Motor neuron (in vitro differentiated cells): ENCODE measurements around the gene ITPKC. TPM values are rescaled to one million over a fixed set of nuclear protein-coding genes. Genes with fewer than 3 reads are reported as not detected.
A peak's percentile ranks its signal among the peaks of the same experiment; 100 is the strongest.

Experiments used
- ATAC-seq, 8 experiments: fragments of 200-7000 bp; cut with Tn5 transposase; replicated peaks in 6 of 8; 2 replicates each; pipeline ENCODE4 v1.8.0; 2021; ENCODE audit warnings: mild to moderate bottlenecking in 8 of 8, moderate library complexity in 8 of 8
- H3K27ac ChIP-seq, 2 donors: fragments of 250-450 bp; sonication (Bioruptor Pico); 2 replicates each; pipeline ENCODE4 v1.9.0; 2021; ENCODE audit warnings: antibody characterized with exemption in 2 of 2, mild to moderate bottlenecking in 2 of 2, moderate library complexity in 1 of 2
- H3K4me1 ChIP-seq, 2 donors: fragments of 250-450 bp; sonication (Bioruptor Pico); replicated peaks in 1 of 2; 2 replicates each; pipeline ENCODE4 v1.6.1; 2021; ENCODE audit warnings: antibody characterized with exemption in 2 of 2, mild to moderate bottlenecking in 2 of 2, moderate library complexity in 1 of 2
- H3K4me3 ChIP-seq, 5 donors: fragments of 250-450 bp; sonication (Bioruptor Pico); 2 replicates each; pipeline ENCODE4 v1.9.0; 2021; ENCODE audit warnings: antibody characterized with exemption in 5 of 5, mild to moderate bottlenecking in 5 of 5, moderate library complexity in 4 of 5
- WGBS, 10 experiments: fragments of 450-650 bp; shearing (Covaris generic); methylation state at CpG; one replicate each; pipeline ENCODE4 v1.0.0; 2022; 5-methylcytosine and 5-hydroxymethylcytosine counted together
- in situ Hi-C, 9 experiments: fragments of 400-800 bp; cut with MboI; loops; one replicate each; pipeline ENCODE4 v1.15.0; 2021; ENCODE audit warnings: low sequenced_read_pairs in 9 of 9, low pct_unique_long_range_greater_than_20kb in 2 of 9; ENCODE audit not compliant: unreplicated experiment in 9 of 9
- total RNA-seq, 8 experiments: library from RNA; unstranded; fragments of 300-600 nt; gene quantifications; 2 replicates each; pipeline versions ENCODE4 v1.2.3 to v1.2.4, GENCODE V29; 2022

The ITPKC gene
- total RNA-seq, 8 experiments from 2014 or later = 7.8 to 13.1 (median 9.2) TPM

DNA sequence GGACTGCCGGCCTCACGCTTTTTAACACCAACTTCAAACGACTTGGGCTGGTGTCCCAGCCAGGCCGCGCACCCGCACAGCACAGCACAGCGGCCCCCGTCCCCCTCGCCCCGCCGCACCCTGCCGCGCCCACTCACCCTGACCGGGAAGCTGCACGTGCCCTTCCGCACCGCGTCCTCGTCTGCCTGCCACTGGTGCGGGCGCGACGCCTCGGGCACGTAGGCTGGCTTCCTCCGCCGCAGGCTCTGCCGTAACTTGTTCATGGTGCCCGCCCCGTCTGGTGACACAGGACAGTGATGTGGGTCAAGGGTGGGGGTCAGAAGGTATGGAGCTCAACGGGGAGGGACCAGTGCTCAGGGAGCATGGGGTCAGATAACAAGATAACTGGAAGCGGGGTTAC, 32.6 kb upstream of the ITPKC start:
- in situ Hi-C loops = no loop called here
- 96 to 100% (median 97%) methylated on average over 1 to 11 of the region's 32 CpGs; no CpG with 5 or more reads in 7 of the 10 experiments for WGBS, 10 experiments

DNA sequence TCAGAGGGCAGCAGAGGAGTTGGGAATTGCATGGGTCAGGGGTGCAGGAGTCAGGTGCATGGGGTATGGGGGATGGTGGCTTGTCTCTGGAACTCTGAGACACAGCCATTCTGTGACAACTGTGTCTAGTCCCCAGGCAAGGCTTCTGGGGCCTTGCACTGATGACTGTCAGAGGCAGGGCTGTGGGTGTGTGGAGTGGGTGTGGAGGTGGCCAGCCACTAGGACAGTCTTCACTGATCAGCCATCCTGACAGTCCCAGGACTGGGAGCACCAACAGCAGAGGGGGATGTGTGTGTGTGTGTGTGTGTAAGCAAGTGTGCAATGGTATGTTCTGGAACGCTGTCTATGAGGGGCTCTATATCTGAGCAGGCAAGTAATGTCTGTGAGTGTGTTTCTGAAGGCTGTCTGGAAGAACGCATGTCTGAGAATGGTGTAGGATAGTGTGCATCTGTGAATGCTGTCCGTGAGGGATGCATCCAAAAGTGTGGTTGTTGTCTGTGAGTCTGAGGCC, 31.8 kb upstream of the ITPKC start:
- Histone ChIP-seq H3K27ac (no peak overlapping the region), H3K4me3 (no peak overlapping the region), H3K4me1 (peaks cover 14% of the 10 kb centered on the region in 2 donors)
- no peak for ATAC-seq
- in situ Hi-C loops = no loop called here
- WGBS, 10 experiments = 20 to 100% (median 83%) methylated on average over 1 to 2 of the region's 3 CpGs; no CpG with 5 or more reads in 6 of the 10 experiments

More for the DNA sequence above, 32.6 kb upstream of the ITPKC start:
- no peak overlapping the region for H3K27ac ChIP-seq
- H3K4me3 ChIP-seq = no peak overlapping the region
- peaks cover 14% of the 10 kb centered on the region in 2 donors for H3K4me1 ChIP-seq
- ATAC-seq = no peak

DNA sequence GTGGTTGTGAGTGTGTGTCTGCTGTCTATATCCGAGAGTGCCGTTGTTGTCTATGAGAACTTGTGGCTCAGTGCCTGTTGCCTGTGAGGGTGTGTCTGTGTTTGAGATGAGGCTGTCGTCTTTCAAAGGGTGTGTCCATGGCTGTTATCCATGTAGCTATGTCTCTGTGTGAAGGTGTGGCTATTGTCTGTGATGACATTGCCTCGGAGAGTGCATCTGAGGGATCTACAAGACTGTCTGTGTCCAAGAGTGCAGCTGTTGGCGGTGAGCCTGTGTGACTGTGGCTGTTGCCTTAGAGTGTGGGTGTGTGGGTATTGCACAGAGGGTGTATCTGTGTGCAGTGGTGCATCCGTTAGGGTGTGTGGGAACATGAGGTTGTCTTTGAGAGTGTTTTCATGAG, 31.3 kb upstream of the ITPKC start:
- H3K4me1 ChIP-seq = peaks cover 14% of the 10 kb centered on the region in 2 donors
- no peak overlapping the region for H3K27ac ChIP-seq
- H3K4me3 ChIP-seq = no peak overlapping the region
- ATAC-seq = peak in 2 of 8 experiments; percentile 25 to 33
- WGBS, 10 experiments = 20 to 100% (median 86%) methylated on average over 2 to 5 of the region's 6 CpGs; no CpG with 5 or more reads in 2 of the 10 experiments
- in situ Hi-C loops = no loop called here

DNA sequence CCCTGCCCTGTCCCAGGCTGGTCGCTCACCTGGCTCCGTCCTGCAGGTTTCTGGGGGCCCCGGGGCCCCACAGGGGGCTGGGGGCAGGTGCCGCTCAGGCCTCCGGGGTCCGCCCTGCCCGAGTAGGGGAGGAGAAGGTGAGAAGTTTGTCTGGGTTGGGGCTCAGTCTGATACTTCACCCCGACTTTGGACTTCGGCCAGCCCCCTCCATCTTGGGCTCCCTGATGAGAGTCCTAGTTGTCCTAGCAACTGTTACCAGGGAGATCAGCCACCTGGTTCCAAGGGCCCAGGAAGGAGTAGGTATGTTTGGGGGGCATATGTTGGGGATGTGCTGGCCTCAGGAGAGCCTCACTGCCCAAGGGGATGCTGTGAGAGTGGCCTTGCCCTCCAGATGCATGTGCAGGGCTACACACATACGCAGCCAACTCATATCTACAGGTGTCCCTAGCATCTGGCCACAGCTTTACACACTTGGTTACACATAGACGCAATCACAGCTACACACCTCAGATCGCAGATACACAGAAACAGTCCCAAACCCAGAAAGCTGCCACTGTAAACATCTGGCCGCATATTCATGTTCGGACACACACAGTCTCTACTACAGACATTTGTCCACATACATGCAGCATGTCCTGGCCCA, 29.9 kb upstream of the ITPKC start:
- WGBS, 10 experiments = 38 to 93% (median 79%) methylated on average over 1 to 4 of the region's 14 CpGs; no CpG with 5 or more reads in 4 of the 10 experiments
- Histone ChIP-seq H3K4me1 (peaks cover 22% of the 10 kb centered on the region in 2 donors), H3K4me3 (no peak overlapping the region), H3K27ac (no peak overlapping the region)
- in situ Hi-C loops = no loop called here
- no peak for ATAC-seq

DNA sequence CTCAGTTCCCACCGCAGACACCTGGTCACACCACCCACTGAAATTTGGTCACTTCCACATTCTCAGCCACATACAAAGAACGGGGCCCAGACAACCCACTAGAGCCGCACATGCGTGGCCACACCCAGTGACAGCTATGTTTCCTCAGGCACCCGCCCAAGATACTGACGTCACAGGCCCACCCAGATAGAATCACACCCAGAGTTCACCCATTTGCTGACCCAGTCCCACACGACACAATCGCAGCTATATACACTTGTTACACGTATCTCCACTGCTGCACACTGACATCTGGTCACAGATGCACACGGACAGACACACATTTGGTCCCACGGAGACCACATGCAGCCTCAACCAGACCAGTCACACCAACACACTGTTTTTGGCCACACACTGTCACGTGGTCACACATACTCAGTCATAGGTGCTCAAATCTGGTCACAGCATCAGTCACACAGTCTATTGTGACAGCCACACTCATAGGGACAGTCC, 29.3 kb upstream of the ITPKC start:
- ATAC-seq = peak in 3 of 8 experiments; percentile 33 to 45 (median 41)
- peaks cover 22 to 23% of the 10 kb centered on the region in 2 donors for H3K4me1 ChIP-seq
- in situ Hi-C loops = no loop called here
- H3K27ac ChIP-seq = no peak overlapping the region
- WGBS, 10 experiments = 0 to 100% (median 87%) methylated on average over 2 to 9 of the region's 12 CpGs; no CpG with 5 or more reads in 3 of the 10 experiments
- H3K4me3 ChIP-seq = no peak overlapping the region

DNA sequence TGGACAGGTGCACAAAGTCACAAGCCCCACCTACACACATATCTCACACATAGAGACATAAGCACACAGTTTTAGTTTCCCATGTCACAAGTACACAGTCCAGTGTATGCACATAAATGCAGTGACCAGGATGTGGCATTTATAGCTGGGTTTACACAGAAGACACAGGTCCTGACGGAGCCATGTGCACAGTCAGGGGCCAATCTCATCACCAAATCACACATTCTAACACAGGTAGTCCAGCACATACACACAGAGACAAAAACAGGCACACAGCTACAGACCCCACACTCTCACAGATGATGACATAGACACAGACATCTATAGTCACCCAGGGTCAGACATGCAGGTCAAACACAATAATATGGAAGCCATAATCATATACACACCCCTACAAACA, 28.6 kb upstream of the ITPKC start:
- ATAC-seq = no peak
- Histone ChIP-seq H3K27ac (no peak overlapping the region), H3K4me3 (peak overlapping the region; percentile 55 to 82 (median 64)), H3K4me1 (peaks cover 22 to 23% of the 10 kb centered on the region in 2 donors)
- in situ Hi-C loops = no loop called here
- WGBS, 10 experiments = 0 to 86% methylated on average over 1 of the region's 1 CpG; no CpG with 5 or more reads in 8 of the 10 experiments

DNA sequence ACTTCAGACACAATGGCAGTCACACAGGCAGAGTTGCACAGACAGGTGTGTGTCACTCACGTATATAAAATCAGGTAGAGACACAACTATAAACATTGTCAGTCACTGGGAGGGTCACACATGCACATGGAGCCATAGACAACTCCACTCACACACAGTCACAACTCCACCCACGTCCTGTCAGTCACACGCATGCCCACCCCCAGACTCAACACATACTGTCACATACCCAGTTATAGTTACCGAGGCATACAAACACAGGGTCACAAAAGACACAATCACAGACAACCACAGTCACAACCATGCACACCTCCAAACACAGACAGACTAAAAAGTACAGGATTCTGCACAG, 27.9 kb upstream of the ITPKC start:
- 10 to 100% (median 32%) methylated on average over 1 to 2 of the region's 4 CpGs; no CpG with 5 or more reads in 6 of the 10 experiments for WGBS, 10 experiments
- peak overlapping the region; percentile 55 to 82 (median 64) for H3K4me3 ChIP-seq
- H3K4me1 ChIP-seq = peaks cover 22 to 23% of the 10 kb centered on the region in 2 donors
- ATAC-seq = no peak
- in situ Hi-C loops = no loop called here
- H3K27ac ChIP-seq = peak overlapping the region in 1 of 2 donors; percentile 80

DNA sequence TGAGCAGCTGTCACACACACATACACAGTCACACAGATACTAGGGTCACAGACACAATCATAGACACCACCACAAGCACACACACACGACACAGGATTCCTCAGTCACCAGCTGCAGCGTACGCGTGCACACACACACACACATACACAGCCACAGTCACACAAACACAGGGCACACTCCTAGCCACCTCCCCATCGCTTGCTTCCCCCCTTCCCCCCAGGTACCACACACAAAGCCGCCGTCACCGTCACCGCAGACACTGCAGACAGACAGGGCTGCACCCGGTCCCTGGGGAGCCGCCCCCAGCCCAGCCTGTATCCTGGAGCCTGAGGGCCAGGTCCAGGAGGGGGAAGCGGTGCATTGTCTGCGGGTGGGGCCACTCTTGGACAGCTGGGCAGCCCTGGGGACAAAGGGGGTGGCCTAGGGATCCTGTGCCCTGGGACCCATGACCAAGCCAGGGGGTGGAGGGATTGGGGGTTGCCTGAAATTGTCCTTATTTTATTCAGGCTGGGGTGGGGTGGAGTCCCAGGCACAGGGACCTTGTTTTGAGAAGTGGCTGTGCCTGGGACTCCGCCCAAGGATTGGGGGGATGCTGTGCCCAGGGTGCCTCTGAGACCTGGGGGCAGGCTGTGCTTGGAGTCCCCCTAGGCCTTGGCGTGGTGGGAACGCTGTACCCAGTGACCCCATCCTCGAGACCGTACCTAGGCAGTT, 27.4 kb upstream of the ITPKC start:
- peak; percentile 3 to 16 (median 10) for ATAC-seq
- WGBS, 10 experiments = 0 to 60% methylated on average over 1 to 2 of the region's 18 CpGs; no CpG with 5 or more reads in 8 of the 10 experiments
- in situ Hi-C loops = no loop called here
- H3K27ac ChIP-seq = peak overlapping the region; percentile 80 to 81
- H3K4me3 ChIP-seq = peak overlapping the region; percentile 55 to 82 (median 64)
- H3K4me1 ChIP-seq = peaks cover 22 to 23% of the 10 kb centered on the region in 2 donors

DNA sequence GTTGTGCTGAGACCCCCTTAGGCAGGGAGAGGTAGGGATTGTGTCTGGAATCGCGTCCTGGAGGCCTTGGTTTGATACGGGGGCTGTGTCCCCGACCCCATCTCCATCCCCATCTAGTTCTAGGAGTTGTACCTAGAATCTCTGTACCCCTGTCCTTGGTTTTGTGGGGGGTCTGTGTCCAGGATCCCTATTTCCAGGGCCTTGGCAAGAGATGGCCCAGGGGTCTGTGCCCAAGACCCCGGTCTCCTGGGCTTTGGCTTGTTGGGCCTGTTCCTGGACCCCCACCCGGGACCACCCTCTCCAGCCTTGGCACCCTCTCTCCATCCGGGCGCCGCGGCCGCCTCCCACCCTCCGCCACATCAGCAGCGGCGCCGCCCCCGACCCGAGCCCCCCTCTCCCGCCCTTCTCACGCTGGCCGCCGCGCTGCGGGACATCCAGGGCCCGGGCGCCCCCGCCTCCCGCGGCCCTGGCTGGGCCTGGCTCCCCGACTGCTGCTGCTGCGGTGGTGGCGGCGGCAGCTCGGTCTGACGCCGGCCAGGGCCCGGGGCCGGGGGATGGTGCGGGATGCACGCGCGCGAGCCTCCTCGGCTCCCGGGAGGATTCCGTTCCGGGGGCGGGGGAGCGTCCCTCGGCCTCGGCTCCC, 26.7 kb upstream of the ITPKC start, which contains the start of gene NUMBL:
TSS of gene NUMBL (minus strand) at position 602 of the 643 bp plus-strand sequence. CDS start at position 434, 168 bp downstream.
- H3K27ac ChIP-seq = peak within 1 kb of the TSS; percentile 80 to 84
- H3K4me1 ChIP-seq = peaks cover 22 to 23% of the 10 kb centered on the region in 2 donors
- peak; percentile 8 to 69 (median 60) for ATAC-seq
- peak within 1 kb of the TSS; percentile 55 to 82 (median 64) for H3K4me3 ChIP-seq
- WGBS, 10 experiments = 9% methylated on average over 4 of the region's 50 CpGs; no CpG with 5 or more reads in 9 of the 10 experiments
- in situ Hi-C loops = no loop called here

DNA sequence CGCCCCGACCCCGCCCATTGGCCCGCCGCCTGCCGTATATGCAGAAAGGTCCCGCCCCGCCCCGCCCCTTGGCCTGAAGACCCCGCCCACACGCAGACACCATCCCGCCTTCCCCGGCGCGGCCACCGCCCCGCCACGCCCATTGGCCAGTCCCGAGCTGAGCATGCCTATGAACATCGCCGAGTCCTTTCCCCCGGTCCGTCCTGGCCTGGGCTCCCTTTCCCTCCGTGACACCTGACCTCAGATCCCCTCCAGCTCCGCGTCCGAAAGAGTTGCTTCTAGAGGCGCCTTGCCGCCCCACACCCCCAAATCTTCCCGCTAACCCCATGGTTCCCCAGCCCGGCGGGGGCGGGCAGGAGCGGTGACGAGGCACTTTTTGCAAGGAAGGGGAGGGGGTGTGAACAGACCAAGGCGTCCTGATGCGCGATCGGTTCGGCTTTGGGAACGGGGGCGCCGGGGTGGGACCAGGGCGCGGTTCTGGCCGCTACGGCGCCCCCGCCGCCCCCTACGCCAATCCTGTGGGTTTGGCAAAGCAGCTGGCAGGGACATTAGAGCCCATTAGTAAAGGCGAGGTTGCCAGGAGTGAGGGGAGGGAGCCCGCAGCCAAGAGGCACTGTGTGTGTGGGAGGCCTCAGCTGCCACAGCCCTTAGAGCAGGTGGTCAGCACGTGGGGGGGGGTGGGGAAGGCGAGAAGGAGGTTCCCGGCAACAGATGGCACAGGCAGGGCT, 26.1 kb upstream of the ITPKC start:
- in situ Hi-C loops = no loop called here
- WGBS, 10 experiments = 8% methylated on average over 8 of the region's 56 CpGs; no CpG with 5 or more reads in 9 of the 10 experiments

DNA sequence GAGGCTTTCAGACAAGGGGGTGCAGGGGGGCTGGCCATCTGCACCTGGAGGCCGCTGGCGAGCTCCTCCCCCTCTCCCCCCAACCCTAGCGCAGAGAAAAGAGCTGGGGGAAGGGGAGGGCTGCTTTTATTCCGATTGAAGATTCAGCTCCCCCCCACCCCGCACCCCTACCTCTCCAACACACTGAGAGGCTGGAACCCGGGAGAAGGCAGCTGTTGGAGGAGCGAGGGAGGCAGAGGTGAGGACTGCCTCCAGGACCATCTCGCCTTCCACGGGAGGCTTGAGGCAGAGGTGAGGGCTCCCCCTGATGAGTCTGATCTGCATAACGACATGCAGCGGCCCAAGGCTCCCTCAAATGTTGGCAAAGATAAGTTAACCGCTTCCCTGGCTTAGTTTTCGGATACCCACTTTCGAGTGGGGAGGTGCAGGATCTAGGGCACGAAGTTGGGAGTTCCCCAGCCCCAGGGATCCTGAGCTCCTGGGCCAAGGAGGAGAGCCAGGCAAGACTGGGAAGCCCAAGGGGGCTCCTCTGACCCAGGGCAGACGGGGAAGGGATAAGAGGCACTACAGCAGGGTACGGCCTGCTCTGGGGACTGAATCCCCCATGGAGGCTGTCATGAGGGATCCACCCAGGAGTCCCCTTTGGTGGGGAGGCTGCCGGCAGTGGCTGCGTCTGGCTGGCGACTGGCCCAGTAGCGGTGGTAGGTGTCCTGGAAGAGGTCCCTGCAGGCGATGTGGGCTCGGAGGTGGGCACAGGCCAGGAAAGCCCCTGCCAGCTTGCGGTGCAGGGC, 25.3 kb upstream of the ITPKC start:
- ATAC-seq = peak in 6 of 8 experiments; percentile 1 to 57 (median 54)
- Histone ChIP-seq H3K4me1 (peaks cover 22 to 23% of the 10 kb centered on the region in 2 donors), H3K4me3 (peak overlapping the region in 2 of 5 donors; percentile 64 to 81), H3K27ac (peak overlapping the region; percentile 75 to 84)
- WGBS, 10 experiments = 80 to 93% methylated on average over 1 to 3 of the region's 24 CpGs; no CpG with 5 or more reads in 8 of the 10 experiments
- in situ Hi-C loops = no loop called here

More for the DNA sequence above, 26.1 kb upstream of the ITPKC start:
- ATAC-seq = peak; percentile 56 to 82 (median 78)
- peak overlapping the region; percentile 75 to 84 for H3K27ac ChIP-seq
- H3K4me1 ChIP-seq = peaks cover 22 to 23% of the 10 kb centered on the region in 2 donors
- H3K4me3 ChIP-seq = peak overlapping the region; percentile 55 to 82 (median 64)
